ENCODE results near the gene TRAF1. TPM values are rescaled to one million over a fixed set of nuclear protein-coding genes. Genes with fewer than 3 reads are reported as not detected.

The TRAF1 gene
- total RNA-seq, 4 donors from 2014 or later, result 3.0 to 9.0 (median 6.1) TPM

- DNase-seq (ENCODE audit: low spot score) (peak; percentile 46), ATAC-seq (ENCODE audit: low FRiP score) (peak; percentile 78)
- peak in 1 of 3 donors; percentile 4 for TF ChIP-seq CTCF (IDR thresholded peaks at IDR 0.05)
These were observed 2.1 kb upstream of the TRAF1 start for GRCh38 chr9:120928483-120929228.

- no peak for ATAC-seq (ENCODE audit: low FRiP score)
- no peak for TF ChIP-seq CTCF (IDR thresholded peaks at IDR 0.05)
- no peak for DNase-seq (ENCODE audit: low spot score)
These were observed 1.5 kb upstream of the TRAF1 start for GRCh38 chr9:120928015-120928482.

DNA sequence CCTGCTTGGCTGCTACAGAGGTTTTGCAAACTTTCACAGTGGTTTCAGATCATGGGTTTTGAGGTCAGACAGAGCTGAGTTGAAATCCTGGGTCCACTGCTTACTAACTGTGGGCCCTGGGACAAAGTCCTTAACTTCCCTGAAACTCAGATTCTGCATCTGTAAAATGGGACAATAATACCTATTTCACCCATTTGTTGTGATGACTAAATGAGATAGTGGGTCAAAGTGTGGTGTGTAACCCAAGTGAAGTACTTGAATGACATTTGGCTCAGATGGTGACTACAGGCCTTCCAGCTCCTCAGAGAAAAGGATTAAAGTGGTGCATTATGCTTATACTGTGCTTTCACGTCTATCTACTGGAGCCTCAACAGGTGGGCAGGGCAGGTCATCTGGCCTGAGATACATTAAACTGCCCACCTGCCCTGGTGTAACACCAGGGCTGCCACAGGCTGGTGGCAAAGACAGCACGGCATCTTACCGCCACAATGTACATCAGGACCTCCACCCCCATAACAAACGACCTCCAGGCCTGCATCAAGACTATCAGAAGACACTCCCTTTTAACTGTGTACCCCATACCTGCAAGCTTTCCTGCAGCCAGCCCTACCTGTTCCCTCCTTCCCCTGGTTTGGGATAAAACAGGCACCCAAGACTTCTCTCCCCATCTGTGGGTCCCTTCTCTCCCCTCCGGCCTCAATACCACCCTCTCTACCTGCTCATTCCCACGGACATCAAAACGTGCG lies 846 bp upstream of the TRAF1 start:
- ATAC-seq (ENCODE audit: low FRiP score) (no peak), DNase-seq (ENCODE audit: low spot score) (no peak)
- TF ChIP-seq CTCF (IDR thresholded peaks at IDR 0.05), result no peak

DNA sequence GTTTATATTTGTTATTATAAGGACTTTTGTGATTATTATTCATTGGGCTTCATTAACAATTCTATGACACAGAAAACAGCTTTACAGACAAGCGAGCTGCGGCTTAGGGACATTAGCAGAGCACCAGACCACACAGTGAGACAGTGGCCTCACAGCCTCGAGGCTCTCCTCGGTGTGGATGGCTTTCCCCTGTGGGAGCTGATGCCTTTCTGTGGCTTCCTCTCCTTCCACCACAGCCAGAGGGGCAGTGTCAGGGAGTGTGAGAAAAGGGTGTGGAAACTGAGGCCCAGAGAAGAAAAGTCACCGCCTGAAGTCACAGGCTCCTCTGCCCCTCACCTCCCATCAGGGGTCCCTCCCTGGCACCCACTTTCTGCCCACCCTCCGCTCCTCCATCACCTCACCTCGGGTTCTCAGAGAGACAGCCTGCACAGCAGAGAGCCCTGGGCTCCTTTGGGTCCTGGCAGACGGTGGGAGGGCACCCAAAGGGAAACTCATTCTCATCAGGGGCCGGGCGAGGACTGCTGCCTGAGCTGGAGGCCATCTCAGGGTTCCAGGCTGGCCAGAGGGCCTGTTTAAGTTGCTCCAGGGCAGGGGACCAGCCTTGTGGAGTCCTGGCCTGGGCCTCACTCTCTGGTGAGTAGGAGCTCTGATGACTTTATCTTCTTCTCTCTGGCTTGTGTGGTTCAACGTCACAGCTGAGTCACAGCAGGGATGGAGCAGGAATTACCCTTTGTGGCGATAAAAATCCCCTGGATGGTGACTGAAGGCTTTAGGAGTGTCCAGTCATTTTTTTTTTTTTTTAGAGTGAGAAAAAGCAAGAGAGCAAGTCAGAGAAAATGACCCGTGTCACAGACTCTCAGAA lies 830 bp downstream of the TRAF1 start:
- TF ChIP-seq CTCF (IDR thresholded peaks at IDR 0.05), result no peak
- ATAC-seq (ENCODE audit: low FRiP score), result peak; percentile 23
- no peak for DNase-seq (ENCODE audit: low spot score)

GRCh38 chr9:120924698-120925534 lies 1.7 kb downstream of the TRAF1 start:
- TF ChIP-seq CTCF (IDR thresholded peaks at IDR 0.05), result no peak
- DNase-seq (ENCODE audit: low spot score) (no peak), ATAC-seq (ENCODE audit: low FRiP score) (no peak)
